ENCODE measurements around the gene KLK12. TPM values are rescaled to one million over a fixed set of nuclear protein-coding genes. Genes with fewer than 3 reads are reported as not detected.

Gene KLK12
- polyA plus RNA-seq, 1 donor (not counting 4 experiments of a cell fraction or from before 2014, with no cell fraction given): not detected

- dilution Hi-C loops (cut with MboI; ENCODE audit: extremely low pct_ligation_motif_present, low sequenced_read_pairs): no loop called here
- TF ChIP-seq EZH2 (IDR thresholded peaks at IDR 0.05; ENCODE audit: low read length) (no peak), CTCF (optimal IDR thresholded peaks at IDR 0.05 in 1 of 3, IDR thresholded peaks at IDR 0.05 in 1 of 3, conservative IDR thresholded peaks at IDR 0.05 in 1 of 3; ENCODE audit: extremely low read depth in 1 of 3, insufficient read depth in 2 of 3, low read length in 3 of 3) (no peak)
- no peaks in the 10 kb centered on the region for H3K36me3 ChIP-seq (ENCODE audit: control insufficient read depth in 2 of 2, extremely low read depth in 1 of 2, insufficient read depth in 2 of 2, low read length in 2 of 2)
- H2AFZ ChIP-seq (ENCODE audit: control insufficient read depth, low read length): no peak within 1 kb of the TSS
- no peaks in the 10 kb centered on the region for H3K9me3 ChIP-seq (ENCODE audit: control insufficient read depth, low read depth, low read length)
- no peaks in the 10 kb centered on the region for H3K9me1 ChIP-seq (ENCODE audit: control insufficient read depth, extremely low read depth, insufficient read depth, low read length)
- no peaks in the 10 kb centered on the region for H4K20me1 ChIP-seq (ENCODE audit: control insufficient read depth, extremely low read depth, insufficient read depth, low read length)
- no peak within 1 kb of the TSS for H3K4me2 ChIP-seq (ENCODE audit: control insufficient read depth, extremely low read depth, insufficient read depth, low read depth, low read length)
- DNase-seq (ENCODE audit: low read depth, low spot score): no peak
- no peak within 1 kb of the TSS for H3K4me3 ChIP-seq (ENCODE audit: control insufficient read depth in 2 of 3, extremely low read depth in 1 of 3, insufficient read depth in 2 of 3, low read depth in 1 of 3, low read length in 3 of 3)
- H3K27me3 ChIP-seq (ENCODE audit: control insufficient read depth, extremely low read depth, insufficient read depth, low read length): no peaks in the 10 kb centered on the region
- no peak within 1 kb of the TSS for H3K9ac ChIP-seq (ENCODE audit: control insufficient read depth, extremely low read depth, insufficient read depth, low read length)
- no peaks in the 10 kb centered on the region for H3K79me2 ChIP-seq (ENCODE audit: control insufficient read depth, insufficient read depth, low read length)
- no peak within 1 kb of the TSS for H3K27ac ChIP-seq (ENCODE audit: control insufficient read depth, insufficient read depth, low read length)
- peaks cover 4% of the 10 kb centered on the region for H3K4me1 ChIP-seq (ENCODE audit: control insufficient read depth, extremely low read depth, insufficient read depth, low read length)
- FAIRE-seq: no peak
These were observed 47.8 kb upstream of the KLK12 start, which contains the start of gene KLK14 for GRCh38 chr19:51082611-51083010. Gene KLK14, minus strand, starts transcription at chr19:51082887. Its CDS starts 273 bp downstream, at chr19:51082614.

GRCh38 chr19:51081476-51081875, 46.7 kb upstream of the KLK12 start:
- Histone ChIP-seq H3K4me3 (ENCODE audit: control insufficient read depth in 2 of 3, extremely low read depth in 1 of 3, insufficient read depth in 2 of 3, low read depth in 1 of 3, low read length in 3 of 3) (no peak overlapping the region), H3K4me2 (ENCODE audit: control insufficient read depth, extremely low read depth, insufficient read depth, low read depth, low read length) (no peak overlapping the region), H3K9ac (ENCODE audit: control insufficient read depth, extremely low read depth, insufficient read depth, low read length) (no peak overlapping the region), H3K9me3 (ENCODE audit: control insufficient read depth, low read depth, low read length) (no peaks in the 10 kb centered on the region), H3K27me3 (ENCODE audit: control insufficient read depth, extremely low read depth, insufficient read depth, low read length) (peaks cover 4% of the 10 kb centered on the region), H3K36me3 (ENCODE audit: control insufficient read depth in 2 of 2, extremely low read depth in 1 of 2, insufficient read depth in 2 of 2, low read length in 2 of 2) (no peaks in the 10 kb centered on the region), H4K20me1 (ENCODE audit: control insufficient read depth, extremely low read depth, insufficient read depth, low read length) (no peaks in the 10 kb centered on the region), H3K9me1 (ENCODE audit: control insufficient read depth, extremely low read depth, insufficient read depth, low read length) (no peaks in the 10 kb centered on the region), H3K4me1 (ENCODE audit: control insufficient read depth, extremely low read depth, insufficient read depth, low read length) (peaks cover 8% of the 10 kb centered on the region), H2AFZ (ENCODE audit: control insufficient read depth, low read length) (no peak overlapping the region), H3K27ac (ENCODE audit: control insufficient read depth, insufficient read depth, low read length) (no peak overlapping the region), H3K79me2 (ENCODE audit: control insufficient read depth, insufficient read depth, low read length) (no peaks in the 10 kb centered on the region)
- FAIRE-seq: no peak
- TF ChIP-seq CTCF (optimal IDR thresholded peaks at IDR 0.05 in 1 of 3, IDR thresholded peaks at IDR 0.05 in 1 of 3, conservative IDR thresholded peaks at IDR 0.05 in 1 of 3; ENCODE audit: extremely low read depth in 1 of 3, insufficient read depth in 2 of 3, low read length in 3 of 3) (no peak), EZH2 (IDR thresholded peaks at IDR 0.05; ENCODE audit: low read length) (no peak)
- dilution Hi-C loops (cut with MboI; ENCODE audit: extremely low pct_ligation_motif_present, low sequenced_read_pairs): no loop called here
- DNase-seq (ENCODE audit: low read depth, low spot score): no peak
